SK-N-SH treated with all-trans-retinoic acid at 6 μM for 48 hours (cell line): Measurements from ENCODE around the gene TBXAS1.

Source experiments
- BACH2 ChIP-seq: fragments of 250-450 bp; sonication (Bioruptor Pico); IDR thresholded peaks from 2 replicates; pipeline ENCODE4 v1.9.0; 2021; ENCODE audit warnings: mild to moderate bottlenecking, borderline replicate concordance
- CREB5 ChIP-seq: fragments of 250-450 bp; sonication (Bioruptor Pico); IDR thresholded peaks from 2 replicates; pipeline ENCODE4 v1.5.1; 2020; ENCODE audit warnings: low read depth, mild to moderate bottlenecking, moderate library complexity
- ESRRG ChIP-seq: fragments of 250-450 bp; sonication (Bioruptor Pico); IDR thresholded peaks from 2 replicates; pipeline ENCODE4 v1.6.1; 2021; ENCODE audit warnings: mild to moderate bottlenecking
- PATZ1 ChIP-seq: fragments of 250-450 bp; sonication (Bioruptor Pico); IDR thresholded peaks from 2 replicates; pipeline ENCODE4 v1.8.0; 2020; ENCODE audit warnings: mild to moderate bottlenecking, moderate library complexity, borderline replicate concordance

GRCh38 chr7:139850906-139851305 is 21.8 kb downstream of the TBXAS1 start:
- TF ChIP-seq PATZ1 (no peak), BACH2 (CRISPR knock-in tag) (no peak), ESRRG (CRISPR knock-in tag) (no peak), CREB5 (CRISPR knock-in tag) (no peak)
